ENCODE data around the gene RELN. TPM values are rescaled to one million over a fixed set of nuclear protein-coding genes. Genes with fewer than 3 reads are reported as not detected.

RELN gene
- total RNA-seq, 2 donors from 2014 or later = 1.1 to 1.4 TPM

- no peaks in the 10 kb centered on the region for H3K4me1 ChIP-seq
- H3K4me3 ChIP-seq = no peak overlapping the region
- no peak overlapping the region for H3K27ac ChIP-seq
- H3K36me3 ChIP-seq = no peaks in the 10 kb centered on the region
- TF ChIP-seq CTCF (IDR thresholded peaks at IDR 0.05) = no peak
- H3K9ac ChIP-seq (ENCODE audit: low read depth in 2 of 2, low read length in 2 of 2) = no peak overlapping the region
- no peaks in the 10 kb centered on the region for H3K27me3 ChIP-seq
- H3K9me3 ChIP-seq = no peaks in the 10 kb centered on the region
- intact Hi-C loops (cut with DNase I) = no loop called here
- no peak for DNase-seq
These were observed 360.7 kb downstream of the RELN start for GRCh38 chr7:103628742-103629141.

- TF ChIP-seq CTCF (IDR thresholded peaks at IDR 0.05) = no peak
- no peak for DNase-seq
- Histone ChIP-seq H3K4me1 (no peaks in the 10 kb centered on the region), H3K27me3 (no peaks in the 10 kb centered on the region), H3K4me3 (no peak overlapping the region), H3K36me3 (no peaks in the 10 kb centered on the region), H3K9ac (ENCODE audit: low read depth in 2 of 2, low read length in 2 of 2) (no peak overlapping the region), H3K9me3 (no peaks in the 10 kb centered on the region), H3K27ac (no peak overlapping the region)
- intact Hi-C loops (cut with DNase I) = no loop called here
These were observed 362.7 kb downstream of the RELN start for GRCh38 chr7:103626776-103627175.

GRCh38 chr7:103622274-103622673 lies 367.2 kb downstream of the RELN start:
- no peak for DNase-seq
- H3K27ac ChIP-seq = no peak overlapping the region
- no peaks in the 10 kb centered on the region for H3K9me3 ChIP-seq
- no peaks in the 10 kb centered on the region for H3K27me3 ChIP-seq
- no peak overlapping the region for H3K9ac ChIP-seq (ENCODE audit: low read depth in 2 of 2, low read length in 2 of 2)
- H3K4me3 ChIP-seq = no peak overlapping the region
- no peaks in the 10 kb centered on the region for H3K4me1 ChIP-seq
- TF ChIP-seq CTCF (IDR thresholded peaks at IDR 0.05) = no peak
- intact Hi-C loops (cut with DNase I) = no loop called here
- H3K36me3 ChIP-seq = no peaks in the 10 kb centered on the region

- Histone ChIP-seq H3K27me3 (no peaks in the 10 kb centered on the region), H3K9ac (ENCODE audit: low read depth in 2 of 2, low read length in 2 of 2) (no peak overlapping the region), H3K4me1 (no peaks in the 10 kb centered on the region), H3K9me3 (no peaks in the 10 kb centered on the region), H3K36me3 (no peaks in the 10 kb centered on the region), H3K27ac (no peak overlapping the region), H3K4me3 (no peak overlapping the region)
- no peak for DNase-seq
- no peak for TF ChIP-seq CTCF (IDR thresholded peaks at IDR 0.05)
- intact Hi-C loops (cut with DNase I) = no loop called here
These were observed 375.5 kb downstream of the RELN start for GRCh38 chr7:103613655-103614642.

- H3K4me1 ChIP-seq = no peaks in the 10 kb centered on the region
- no peaks in the 10 kb centered on the region for H3K27me3 ChIP-seq
- H3K4me3 ChIP-seq = no peak overlapping the region
- no peak for DNase-seq
- H3K27ac ChIP-seq = no peak overlapping the region
- no peaks in the 10 kb centered on the region for H3K36me3 ChIP-seq
- TF ChIP-seq CTCF (IDR thresholded peaks at IDR 0.05) = no peak
- no peaks in the 10 kb centered on the region for H3K9me3 ChIP-seq
- no peak overlapping the region for H3K9ac ChIP-seq (ENCODE audit: low read depth in 2 of 2, low read length in 2 of 2)
- intact Hi-C loops (cut with DNase I) = no loop called here
These were observed 379.7 kb downstream of the RELN start for GRCh38 chr7:103609778-103610177.
